ENCODE measurements around the gene FHAD1.

The FHAD1 gene

GRCh38 chr1:15439325-15439724, 192.3 kb downstream of the FHAD1 start:
- no peak for DNase-seq (ENCODE audit: low spot score)

- DNase-seq (ENCODE audit: low spot score) = no peak
These were observed 193.3 kb downstream of the FHAD1 start for GRCh38 chr1:15440357-15440756.

GRCh38 chr1:15441247-15441646, 194.2 kb downstream of the FHAD1 start:
- DNase-seq (ENCODE audit: low spot score) = no peak

- no peak for DNase-seq (ENCODE audit: low spot score)
These were observed 195.1 kb downstream of the FHAD1 start for GRCh38 chr1:15442119-15442518.

- DNase-seq (ENCODE audit: low spot score) = no peak
These were observed 195.7 kb downstream of the FHAD1 start for GRCh38 chr1:15442759-15443158.

- DNase-seq (ENCODE audit: low spot score) = no peak
These were observed 196.3 kb downstream of the FHAD1 start for GRCh38 chr1:15443281-15443680.

- DNase-seq (ENCODE audit: low spot score) = no peak
These were observed 197.7 kb downstream of the FHAD1 start for GRCh38 chr1:15444468-15445389.

- DNase-seq (ENCODE audit: low spot score) = no peak
These were observed 198.5 kb downstream of the FHAD1 start for GRCh38 chr1:15445390-15446122.

- no peak for DNase-seq (ENCODE audit: low spot score)
These were observed 199.2 kb downstream of the FHAD1 start for GRCh38 chr1:15446212-15446611.

Measured in D341Med (cell line).